Activated effector memory CD4-positive, alpha-beta T cell treated with anti-CD3 and anti-CD28 coated beads, Interleukin-2, amount 50 U/mL, for 16 hours (primary cell): Measurements from ENCODE around the gene MINDY2.
"Not testable (repeated sequence)": the region's sequence is repeated elsewhere in the genome, so short reads cannot be mapped to it uniquely, and the experiment has no call there.

Experiments used
- DNase-seq: peaks from one replicate; pipeline ENCODE4 v3.0.0-alpha.2; 2020

Gene MINDY2

GRCh38 chr15:58752716-58753115, 18.4 kb upstream of the MINDY2 start:
- DNase-seq = no peak

GRCh38 chr15:58755350-58755749, 15.8 kb upstream of the MINDY2 start:
- no peak for DNase-seq

GRCh38 chr15:58755956-58756355, 15.1 kb upstream of the MINDY2 start:
- DNase-seq = no peak

- DNase-seq = no peak
Measured at GRCh38 chr15:58758141-58758540, 13.0 kb upstream of the MINDY2 start.

- no peak for DNase-seq
Measured at GRCh38 chr15:58760385-58761009, 10.6 kb upstream of the MINDY2 start.

- peak; percentile 68 for DNase-seq
Measured at GRCh38 chr15:58761010-58761388, 10.1 kb upstream of the MINDY2 start.

- DNase-seq = no peak
Measured at GRCh38 chr15:58762285-58762684, 8.8 kb upstream of the MINDY2 start.

- DNase-seq = no peak
Measured at GRCh38 chr15:58762731-58763130, 8.4 kb upstream of the MINDY2 start.

- DNase-seq = no peak
Measured at GRCh38 chr15:58764468-58764867, 6.6 kb upstream of the MINDY2 start.

GRCh38 chr15:58766290-58766689, 4.8 kb upstream of the MINDY2 start:
- no peak for DNase-seq

- DNase-seq = not testable (repeated sequence)
Measured at GRCh38 chr15:58768601-58769004, 2.5 kb upstream of the MINDY2 start.

GRCh38 chr15:58770519-58770856, 614 bp upstream of the MINDY2 start:
- no peak for DNase-seq

GRCh38 chr15:58771621-58772250, 634 bp downstream of the MINDY2 start:
- DNase-seq = peak; percentile 75

- DNase-seq = no peak
Measured at GRCh38 chr15:58773024-58773423, 1.9 kb downstream of the MINDY2 start.

- DNase-seq = no peak
Measured at GRCh38 chr15:58775402-58775801, 4.3 kb downstream of the MINDY2 start.

GRCh38 chr15:58777107-58777506, 6.0 kb downstream of the MINDY2 start:
- DNase-seq = no peak

- DNase-seq = no peak
Measured at GRCh38 chr15:58779554-58779953, 8.5 kb downstream of the MINDY2 start.

GRCh38 chr15:58785355-58785754, 14.3 kb downstream of the MINDY2 start:
- no peak for DNase-seq

GRCh38 chr15:58788056-58788710, 17.1 kb downstream of the MINDY2 start:
- DNase-seq = no peak

- DNase-seq = no peak
Measured at GRCh38 chr15:58793862-58794261, 22.8 kb downstream of the MINDY2 start.

GRCh38 chr15:58795825-58796224, 24.7 kb downstream of the MINDY2 start:
- DNase-seq = no peak

- DNase-seq = no peak
Measured at GRCh38 chr15:58797505-58797904, 26.4 kb downstream of the MINDY2 start.

GRCh38 chr15:58805095-58805494, 34.0 kb downstream of the MINDY2 start:
- no peak for DNase-seq

- DNase-seq = not testable (repeated sequence)
Measured at GRCh38 chr15:58823267-58823666, 52.2 kb downstream of the MINDY2 start.

- DNase-seq = no peak
Measured at GRCh38 chr15:58830556-58830955, 59.5 kb downstream of the MINDY2 start.
